Heart right ventricle (tissue), 16 donors: ENCODE measurements around the gene PTX4. TPM values are rescaled to one million over a fixed set of nuclear protein-coding genes. Genes with fewer than 3 reads are reported as not detected.

Experiments
- ATAC-seq, 8 donors: fragments of 200-7000 bp; cut with Tn5 transposase; one replicate each; pipeline ENCODE4 v1.9.1; 2020; ENCODE audit warnings: mild to moderate bottlenecking in 8 of 8, moderate library complexity in 8 of 8, moderate number of reproducible peaks in 1 of 8
- DNase-seq, 2 donors: peaks; one replicate each; pipeline ENCODE4 v3.0.0-alpha.2; 2020
- H3K27ac ChIP-seq, 10 donors: fragments of 200-600 bp; sonication (generic) in 2 of 10; one replicate each; pipeline versions ENCODE4 v1.5.0 to v1.8.0; 2020 to 2022; ENCODE audit warnings: mild to moderate bottlenecking in 3 of 10
- H3K27me3 ChIP-seq, 7 donors: fragments of 200-600 bp; one replicate each; pipeline ENCODE4 v1.8.0; 2021 to 2022; ENCODE audit warnings: mild to moderate bottlenecking in 2 of 7
- H3K36me3 ChIP-seq, 9 donors: fragments of 200-600 bp; sonication (generic) in 1 of 9; one replicate each; pipeline versions ENCODE4 v1.5.0 to v1.8.0; 2020 to 2022; ENCODE audit warnings: mild to moderate bottlenecking in 2 of 9
- H3K4me1 ChIP-seq, 9 donors: fragments of 200-600 bp; sonication (generic) in 1 of 9; one replicate each; pipeline versions ENCODE4 v1.5.0 to v1.8.0; 2020 to 2022; ENCODE audit warnings: mild to moderate bottlenecking in 4 of 9
- H3K4me3 ChIP-seq, 10 donors: fragments of 200-600 bp; sonication (generic) in 2 of 10; one replicate each; pipeline versions ENCODE4 v1.5.0 to v1.8.0; 2020 to 2022; ENCODE audit warnings: mild to moderate bottlenecking in 7 of 10, moderate library complexity in 2 of 10
- H3K9me3 ChIP-seq, 11 donors: fragments of 200-600 bp in 10 of 11; sonication (generic) in 2 of 11; one replicate each; pipeline versions ENCODE4 v1.5.0 to v1.8.0; 2013 to 2022; ENCODE audit warnings: mild to moderate bottlenecking in 2 of 11, control low read depth in 1 of 11, moderate library complexity in 1 of 11
- CTCF ChIP-seq, 9 donors: fragments of 200-600 bp; sonication (generic) in 2 of 9; IDR thresholded peaks; one replicate each; pipeline versions ENCODE4 v1.5.0 to v1.8.0; 2021 to 2022; ENCODE audit warnings: antibody characterized with exemption in 9 of 9, mild to moderate bottlenecking in 5 of 9, moderate library complexity in 1 of 9
- WGBS, 2 donors: extraction: QIAGEN DNeasy Blood & Tissue Kit; methylation state at CpG; one replicate each; pipeline ENCODE4 v1.1.7; 2013; ENCODE audit warnings: inconsistent platforms in 1 of 2; 5-methylcytosine and 5-hydroxymethylcytosine counted together
- intact Hi-C, 10 donors: fragments of 100-400 bp; cut with DNase I; formaldehyde crosslinking; loops; one replicate each; pipeline versions ENCODE4 v1.11.1 to v1.14.2; 2022
- polyA plus RNA-seq, 2 donors: library from polyadenylated mRNA; stranded (reverse); fragments of 200-250 nt; gene quantifications; one replicate each; pipeline ENCODE4 v1.2.3, GENCODE V29; 2013
- total RNA-seq, 10 donors: library from RNA; stranded (reverse); fragmentation: NEBNext Ultra II Directional in 3 of 10; extraction: Animal tissue kit (Norgen Biotek cat#: 25700) in 3 of 10; gene quantifications; one replicate each; pipeline versions ENCODE4 v1.2.1 to v1.2.4, GENCODE V29; 2021 to 2023
- donor health status: Arrhythmogenic right ventricular cardiomyopathy.
- donor health status: ischemic (EF 13 %, LVEDD 7.1; RV severe dilation, severe dysfunction).
- donor health status: healthy with polysubstance abuse.
- donor health status: DM: no; HTN: yes; CAD: no.
- donor health status: DM: no; HTN: no; CAD: no.
- donor health status: ischemic (EF 25% LVEDD 6.9; RV normal size, moderate dysfunction).
- donor health status: ischemic (EF 25% LVEDD 5.7; RV mildly dilated, moderate dysfunction).
- donor health status: healthy.
- donor health status: DM: yes; HTN: yes; CAD: no.
- donor health status: Ischemic cardiomyopathy.
- donor health status: ischemic (EF 35%, LVEDD 5.7; RV mildly dilated, moderate dysfunction).
- donor health status: nonischemic (EF 11% LVEDD 7.7; RV severe dilation, severe dysfunction).
- donor health status: DM: yes; HTN: yes; CAD: no.
- donor health status: PGD.
- donor health status: ischemic (EF 29% LVEDD 5.4; RV normal size, mild dysfunction).
- donor health status: nonischemic (EF 23%, LVEDD 6.1; RV moderate dilation, normal function).

PTX4 gene
- total and polyA plus RNA-seq, 12 donors, result not detected

- no peak overlapping the region for H3K27ac ChIP-seq
- TF ChIP-seq CTCF (IDR thresholded peaks at IDR 0.05), result no peak
- no peak for DNase-seq
- intact Hi-C loops, result no loop called here
- WGBS, 2 donors, result 95 to 96% methylated on average over 42 of the region's 42 CpGs
- no peaks in the 10 kb centered on the region for H3K9me3 ChIP-seq
- no peaks in the 10 kb centered on the region for H3K27me3 ChIP-seq
- H3K36me3 ChIP-seq, result peaks cover 8 to 94% (median 38%) of the 10 kb centered on the region in 9 donors
- ATAC-seq, result no peak
- no peaks in the 10 kb centered on the region for H3K4me1 ChIP-seq
- no peak overlapping the region for H3K4me3 ChIP-seq
Observed at GRCh38 chr16:1502092-1503004, 13.6 kb upstream of the PTX4 start.

GRCh38 chr16:1501630-1502029 lies 12.9 kb upstream of the PTX4 start:
- Histone ChIP-seq H3K27me3 (no peaks in the 10 kb centered on the region), H3K27ac (no peak overlapping the region), H3K36me3 (peaks cover 8 to 94% (median 44%) of the 10 kb centered on the region in 9 donors), H3K4me3 (no peak overlapping the region), H3K9me3 (no peaks in the 10 kb centered on the region), H3K4me1 (no peaks in the 10 kb centered on the region)
- TF ChIP-seq CTCF (IDR thresholded peaks at IDR 0.05), result no peak
- ATAC-seq, result no peak
- intact Hi-C loops, result no loop called here
- DNase-seq, result no peak
- WGBS, 2 donors, result 94% methylated on average over 23 of the region's 23 CpGs

GRCh38 chr16:1500465-1501150 lies 11.9 kb upstream of the PTX4 start:
- no peak for TF ChIP-seq CTCF (IDR thresholded peaks at IDR 0.05)
- H3K27ac ChIP-seq, result no peak overlapping the region
- no peak for ATAC-seq
- intact Hi-C loops, result no loop called here
- peaks cover 0 to 3% (median 0%) of the 10 kb centered on the region in 9 donors for H3K4me1 ChIP-seq
- DNase-seq, result no peak
- H3K4me3 ChIP-seq, result no peak overlapping the region
- H3K36me3 ChIP-seq, result peaks cover 8 to 94% (median 54%) of the 10 kb centered on the region in 9 donors
- H3K9me3 ChIP-seq, result no peaks in the 10 kb centered on the region
- WGBS, 2 donors, result 93 to 96% methylated on average over 44 of the region's 44 CpGs
- H3K27me3 ChIP-seq, result no peaks in the 10 kb centered on the region

- 94% methylated on average over 36 of the region's 36 CpGs for WGBS, 2 donors
- Histone ChIP-seq H3K9me3 (no peaks in the 10 kb centered on the region), H3K4me1 (peaks cover 4 to 10% (median 7%) of the 10 kb centered on the region in 9 donors), H3K27me3 (no peaks in the 10 kb centered on the region), H3K4me3 (no peak overlapping the region), H3K36me3 (peaks cover 8 to 95% (median 61%) of the 10 kb centered on the region in 9 donors), H3K27ac (no peak overlapping the region)
- ATAC-seq (no peak), DNase-seq (no peak)
- no peak for TF ChIP-seq CTCF (IDR thresholded peaks at IDR 0.05)
- intact Hi-C loops, result loop anchor here in 7 of 10 donors (5.0 to 10.0 kb wide), 8 partner anchors 32 to 205 kb away; partner anchors contain the start of genes CRAMP1 (in 1 of the 7), IFT140 (in 1 of the 7), MAPK8IP3 (in 1 of the 7) and TMEM204 (in 1 of the 7)
Observed at GRCh38 chr16:1499756-1500464, 11.2 kb upstream of the PTX4 start.
